Measurements from ENCODE around the gene TMEM209. TPM values are rescaled to one million over a fixed set of nuclear protein-coding genes. Genes with fewer than 3 reads are reported as not detected.
A peak's percentile ranks its signal among the peaks of the same experiment; 100 is the strongest.

The TMEM209 gene
- total RNA-seq, 1 donor from 2014 or later = 36.1 TPM

DNA sequence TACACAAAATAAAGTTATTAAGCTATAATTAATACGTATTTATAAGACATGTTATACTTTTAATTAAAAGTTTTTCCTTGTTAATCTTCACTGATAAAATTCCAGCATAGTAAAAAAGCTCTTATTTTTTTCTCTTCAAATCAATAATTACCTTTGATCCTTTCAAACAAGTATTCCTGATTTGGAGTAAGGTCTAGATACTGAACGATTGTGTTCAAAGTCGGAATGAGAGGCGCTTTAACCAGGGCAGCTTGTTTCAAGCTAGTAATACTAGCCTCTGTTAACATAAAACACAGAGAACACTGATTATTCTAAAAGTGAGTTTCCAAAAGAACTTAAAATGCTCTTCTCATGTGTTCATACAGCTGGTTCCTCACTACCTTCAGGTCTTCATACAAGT is 27.0 kb downstream of the TMEM209 start:
- Mint-ChIP-seq H3K36me3 (peaks cover 40% of the 10 kb centered on the region), H3K4me1 (ENCODE audit: unreplicated experiment) (peaks cover 6% of the 10 kb centered on the region), H3K27me3 (no peaks in the 10 kb centered on the region), H3K4me3 (no peak overlapping the region), H3K27ac (no peak overlapping the region), H3K9me3 (no peaks in the 10 kb centered on the region)
- TF ChIP-seq, protein P1, sequence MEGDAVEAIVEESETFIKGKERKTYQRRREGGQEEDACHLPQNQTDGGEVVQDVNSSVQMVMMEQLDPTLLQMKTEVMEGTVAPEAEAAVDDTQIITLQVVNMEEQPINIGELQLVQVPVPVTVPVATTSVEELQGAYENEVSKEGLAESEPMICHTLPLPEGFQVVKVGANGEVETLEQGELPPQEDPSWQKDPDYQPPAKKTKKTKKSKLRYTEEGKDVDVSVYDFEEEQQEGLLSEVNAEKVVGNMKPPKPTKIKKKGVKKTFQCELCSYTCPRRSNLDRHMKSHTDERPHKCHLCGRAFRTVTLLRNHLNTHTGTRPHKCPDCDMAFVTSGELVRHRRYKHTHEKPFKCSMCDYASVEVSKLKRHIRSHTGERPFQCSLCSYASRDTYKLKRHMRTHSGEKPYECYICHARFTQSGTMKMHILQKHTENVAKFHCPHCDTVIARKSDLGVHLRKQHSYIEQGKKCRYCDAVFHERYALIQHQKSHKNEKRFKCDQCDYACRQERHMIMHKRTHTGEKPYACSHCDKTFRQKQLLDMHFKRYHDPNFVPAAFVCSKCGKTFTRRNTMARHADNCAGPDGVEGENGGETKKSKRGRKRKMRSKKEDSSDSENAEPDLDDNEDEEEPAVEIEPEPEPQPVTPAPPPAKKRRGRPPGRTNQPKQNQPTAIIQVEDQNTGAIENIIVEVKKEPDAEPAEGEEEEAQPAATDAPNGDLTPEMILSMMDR (conservative IDR thresholded peaks at IDR 0.05) = no peak
- no peak for DNase-seq (ENCODE audit: extremely low spot score, unreplicated experiment)

DNA sequence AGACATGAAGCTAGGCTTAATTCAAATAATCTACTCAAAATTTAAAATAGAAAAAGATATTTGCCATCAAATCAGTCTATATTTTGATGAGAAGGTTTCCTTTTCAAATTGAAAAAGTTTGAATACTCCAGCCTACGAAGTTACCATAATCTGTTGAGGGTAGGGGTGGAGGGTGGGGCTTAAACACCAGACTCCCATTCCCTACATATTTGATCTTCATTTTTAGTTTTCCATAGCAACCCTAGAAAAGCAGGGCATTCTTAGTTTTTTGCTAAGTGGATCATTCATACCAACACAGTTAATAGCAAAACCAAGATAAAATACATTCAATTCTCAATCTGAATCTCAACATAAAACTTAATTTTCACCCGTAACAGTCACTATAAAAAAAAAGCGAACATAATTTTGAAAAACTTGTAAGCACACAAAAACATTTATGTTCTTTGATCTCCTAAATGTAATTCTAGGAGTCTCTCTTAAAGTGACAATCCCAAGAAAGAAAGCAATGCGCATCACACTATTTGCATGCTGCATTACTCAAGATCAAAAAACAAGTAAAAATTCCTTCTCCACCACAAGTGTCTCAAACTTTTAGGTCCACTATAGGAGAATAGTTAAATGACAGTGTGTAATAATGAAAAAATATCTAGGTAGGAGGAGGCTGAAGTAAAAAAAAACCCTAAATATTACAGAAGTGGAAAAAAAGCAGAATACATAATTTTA is 30.8 kb downstream of the TMEM209 start:
- H3K27ac Mint-ChIP-seq = peak overlapping the region; percentile 11
- H3K27me3 Mint-ChIP-seq = no peaks in the 10 kb centered on the region
- TF ChIP-seq, protein P1 (conservative IDR thresholded peaks at IDR 0.05) = no peak
- no peak for DNase-seq (ENCODE audit: extremely low spot score, unreplicated experiment)
- H3K4me3 Mint-ChIP-seq = no peak overlapping the region
- H3K36me3 Mint-ChIP-seq = peaks cover 35% of the 10 kb centered on the region
- H3K4me1 Mint-ChIP-seq (ENCODE audit: unreplicated experiment) = peaks cover 6% of the 10 kb centered on the region
- no peaks in the 10 kb centered on the region for H3K9me3 Mint-ChIP-seq

DNA sequence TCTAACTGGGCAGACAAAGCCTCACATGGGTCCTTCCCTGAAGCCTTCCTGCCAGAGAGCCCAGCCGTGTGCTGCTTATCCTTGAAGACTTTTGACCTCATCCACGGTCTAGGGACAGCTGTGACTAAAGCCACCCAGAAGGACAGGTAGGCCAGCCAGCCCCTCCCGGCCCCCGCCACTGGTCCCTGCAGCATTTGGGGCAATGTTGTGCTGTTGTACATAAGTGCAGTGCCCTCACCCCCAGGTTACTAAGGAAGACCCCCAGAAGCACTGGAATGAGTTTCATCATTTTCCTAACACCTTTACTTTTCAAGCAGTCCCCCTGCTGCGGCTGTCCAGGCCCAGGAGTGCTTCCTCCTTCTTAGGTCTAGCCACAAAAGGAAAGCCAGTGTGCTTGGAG is 43.0 kb downstream of the TMEM209 start:
- H3K9me3 Mint-ChIP-seq = no peaks in the 10 kb centered on the region
- no peak overlapping the region for H3K4me3 Mint-ChIP-seq
- no peaks in the 10 kb centered on the region for H3K4me1 Mint-ChIP-seq (ENCODE audit: unreplicated experiment)
- peaks cover 54% of the 10 kb centered on the region for H3K36me3 Mint-ChIP-seq
- DNase-seq (ENCODE audit: extremely low spot score, unreplicated experiment) = peak; percentile 59
- TF ChIP-seq, protein P1 (conservative IDR thresholded peaks at IDR 0.05) = no peak
- no peaks in the 10 kb centered on the region for H3K27me3 Mint-ChIP-seq
- H3K27ac Mint-ChIP-seq = no peak overlapping the region

DNA sequence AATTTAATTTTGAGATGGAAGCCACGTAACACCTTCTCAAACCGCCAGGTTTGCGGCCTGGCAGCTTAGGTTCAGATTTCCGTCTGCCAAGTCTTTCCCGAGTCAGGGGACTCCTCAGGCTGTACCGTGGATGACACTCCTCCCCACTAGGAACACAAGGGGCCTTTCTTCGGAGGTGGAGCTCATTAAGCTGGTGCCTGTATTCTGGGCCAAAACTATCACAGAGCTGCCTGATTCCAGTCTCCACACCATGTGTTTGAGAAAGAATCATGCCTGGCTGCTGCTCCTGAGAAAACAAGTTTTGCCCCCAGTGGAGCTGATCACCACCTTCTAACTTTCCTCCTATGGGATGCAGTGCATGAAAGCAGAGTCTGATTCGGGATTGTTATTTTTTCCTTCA is 44.8 kb downstream of the TMEM209 start:
- Mint-ChIP-seq H3K27ac (no peak overlapping the region), H3K4me3 (no peak overlapping the region), H3K27me3 (no peaks in the 10 kb centered on the region), H3K4me1 (ENCODE audit: unreplicated experiment) (no peaks in the 10 kb centered on the region), H3K36me3 (peaks cover 54% of the 10 kb centered on the region), H3K9me3 (no peaks in the 10 kb centered on the region)
- DNase-seq (ENCODE audit: extremely low spot score, unreplicated experiment) = peak; percentile 27
- TF ChIP-seq, protein P1 (conservative IDR thresholded peaks at IDR 0.05) = no peak

DNA sequence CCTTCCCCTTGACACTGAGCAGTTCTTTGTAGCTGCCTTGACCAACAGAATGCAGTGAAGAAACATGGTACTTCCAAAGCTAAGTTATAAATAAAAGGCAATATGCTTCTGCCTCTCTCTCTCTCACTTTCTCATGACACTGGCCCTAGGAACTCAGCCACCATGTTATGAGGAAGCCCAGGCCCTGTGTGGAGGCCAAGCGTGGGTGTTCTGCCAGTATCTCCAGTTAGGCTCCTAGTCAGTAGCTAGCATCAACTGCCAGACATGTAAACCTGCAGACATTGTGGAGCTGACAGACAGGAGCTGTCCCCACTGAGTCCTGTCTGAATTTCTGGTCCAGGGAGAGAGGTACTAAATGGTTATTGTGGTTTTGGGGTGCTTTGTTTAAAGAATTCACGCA is 45.2 kb downstream of the TMEM209 start:
- peak; percentile 25 for DNase-seq (ENCODE audit: extremely low spot score, unreplicated experiment)
- TF ChIP-seq, protein P1 (conservative IDR thresholded peaks at IDR 0.05) = no peak
- H3K27ac Mint-ChIP-seq = no peak overlapping the region
- H3K36me3 Mint-ChIP-seq = peaks cover 53% of the 10 kb centered on the region
- H3K9me3 Mint-ChIP-seq = no peaks in the 10 kb centered on the region
- H3K4me1 Mint-ChIP-seq (ENCODE audit: unreplicated experiment) = no peaks in the 10 kb centered on the region
- no peak overlapping the region for H3K4me3 Mint-ChIP-seq
- no peaks in the 10 kb centered on the region for H3K27me3 Mint-ChIP-seq

Data from type B pancreatic cell (in vitro differentiated cells).